Neutrophil (primary cell): ENCODE measurements around the gene ERN1.

Experiments
- H3K27ac ChIP-seq: fragments of 200-600 bp; sonication (generic); 2 replicates; pipeline ENCODE4 v1.5.1; 2016; ENCODE audit warnings: mild to moderate bottlenecking, moderate library complexity
- H3K27me3 ChIP-seq: fragments of 200-600 bp; sonication (generic); 2 replicates; pipeline ENCODE4 v1.6.0; 2016; ENCODE audit warnings: mild to moderate bottlenecking
- H3K36me3 ChIP-seq: fragments of 200-600 bp; sonication (generic); 2 replicates; pipeline ENCODE4 v1.5.1; 2017
- H3K4me1 ChIP-seq, 2 experiments: fragments of 200-600 bp in 1 of 2; sonication (generic) in 1 of 2; 1 replicate in 1 of 2; 2 replicates in 1 of 2; pipeline versions ENCODE4 v1.5.1 to v1.6.1; 2013 to 2016; ENCODE audit warnings: low read depth in 1 of 2, low read length in 1 of 2, mild to moderate bottlenecking in 1 of 2, moderate library complexity in 1 of 2; ENCODE audit not compliant: control insufficient read depth in 1 of 2, insufficient read depth in 1 of 2
- H3K4me3 ChIP-seq, 2 experiments: fragments of 200-600 bp in 1 of 2; sonication (generic) in 1 of 2; 1 replicate in 1 of 2; 2 replicates in 1 of 2; pipeline ENCODE4 v1.5.1; 2013 to 2016; ENCODE audit warnings: low read depth in 1 of 2, low read length in 1 of 2, mild to moderate bottlenecking in 1 of 2, moderate library complexity in 1 of 2
- H3K9me3 ChIP-seq: fragments of 200-600 bp; sonication (generic); 2 replicates; pipeline ENCODE4 v1.5.1; 2016
- CTCF ChIP-seq: fragments of 200-600 bp; sonication (generic); IDR thresholded peaks from 2 replicates; pipeline ENCODE4 v1.5.1; 2016; ENCODE audit warnings: antibody characterized with exemption

The ERN1 gene

GRCh38 chr17:64075913-64076312 lies 54.0 kb downstream of the ERN1 start:
- no peak for TF ChIP-seq CTCF
- peak overlapping the region; percentile 99 for H3K27ac ChIP-seq
- peaks cover 57 to 58% of the 10 kb centered on the region in 2 experiments for H3K4me1 ChIP-seq
- H3K36me3 ChIP-seq = peaks cover 12% of the 10 kb centered on the region
- H3K4me3 ChIP-seq = peak overlapping the region; percentile 38 to 55
- no peaks in the 10 kb centered on the region for H3K27me3 ChIP-seq
- no peaks in the 10 kb centered on the region for H3K9me3 ChIP-seq

GRCh38 chr17:64074704-64075426 lies 55.1 kb downstream of the ERN1 start:
- peaks cover 22% of the 10 kb centered on the region for H3K36me3 ChIP-seq
- peak overlapping the region; percentile 99 for H3K27ac ChIP-seq

GRCh38 chr17:64073771-64074703 lies 55.9 kb downstream of the ERN1 start:
- H3K27ac ChIP-seq = peak overlapping the region; percentile 99
- peak overlapping the region; percentile 38 to 55 for H3K4me3 ChIP-seq
- no peaks in the 10 kb centered on the region for H3K9me3 ChIP-seq
- H3K4me1 ChIP-seq = peaks cover 48% of the 10 kb centered on the region in 2 experiments
- TF ChIP-seq CTCF = no peak
- H3K36me3 ChIP-seq = peaks cover 29% of the 10 kb centered on the region
- no peaks in the 10 kb centered on the region for H3K27me3 ChIP-seq

More at GRCh38 chr17:64074704-64075426, 55.1 kb downstream of the ERN1 start:
- no peak for TF ChIP-seq CTCF
- H3K4me1 ChIP-seq = peaks cover 48% of the 10 kb centered on the region in 2 experiments
- peak overlapping the region; percentile 38 to 55 for H3K4me3 ChIP-seq
- H3K27me3 ChIP-seq = no peaks in the 10 kb centered on the region
- H3K9me3 ChIP-seq = no peaks in the 10 kb centered on the region

- Histone ChIP-seq H3K36me3 (peaks cover 57% of the 10 kb centered on the region), H3K4me3 (no peak overlapping the region), H3K27ac (no peak overlapping the region), H3K9me3 (no peaks in the 10 kb centered on the region), H3K27me3 (no peaks in the 10 kb centered on the region), H3K4me1 (peaks cover 27 to 28% of the 10 kb centered on the region in 2 experiments)
- TF ChIP-seq CTCF = no peak
These were observed 58.8 kb downstream of the ERN1 start for GRCh38 chr17:64071111-64071510.

- no peak for TF ChIP-seq CTCF
- peaks cover 66% of the 10 kb centered on the region for H3K36me3 ChIP-seq
- H3K9me3 ChIP-seq = no peaks in the 10 kb centered on the region
These were observed 59.7 kb downstream of the ERN1 start for GRCh38 chr17:64070213-64070612.

More at GRCh38 chr17:64070213-64070612, 59.7 kb downstream of the ERN1 start:
- no peak overlapping the region for H3K4me3 ChIP-seq
- peaks cover 18 to 19% of the 10 kb centered on the region in 2 experiments for H3K4me1 ChIP-seq
- no peak overlapping the region for H3K27ac ChIP-seq
- no peaks in the 10 kb centered on the region for H3K27me3 ChIP-seq
